Breast epithelium (tissue), 4 donors: ENCODE data around the gene HAPLN3. TPM values are rescaled to one million over a fixed set of nuclear protein-coding genes. Genes with fewer than 3 reads are reported as not detected.
"Not testable (repeated sequence)": the region's sequence is repeated elsewhere in the genome, so short reads cannot be mapped to it uniquely, and the experiment has no call there.

Experiments used
- DNase-seq, 2 donors: peaks; one replicate each; pipeline ENCODE4 v3.0.0-alpha.2; 2019; ENCODE audit warnings: low spot score in 2 of 2
- H3K27ac ChIP-seq, 2 donors: fragments of 200-600 bp; sonication (generic) in 1 of 2; one replicate each; pipeline ENCODE4 v1.5.1; 2016 to 2019; ENCODE audit warnings: mild to moderate bottlenecking in 1 of 2
- H3K27me3 ChIP-seq, 2 donors: fragments of 200-600 bp; sonication (generic) in 1 of 2; one replicate each; pipeline versions ENCODE4 v1.5.1 to v1.6.0; 2017 to 2019; ENCODE audit warnings: control low read depth in 1 of 2, mild to moderate bottlenecking in 1 of 2
- H3K36me3 ChIP-seq: fragments of 200-600 bp; one replicate; pipeline ENCODE4 v1.5.1; 2019
- H3K4me1 ChIP-seq, 2 donors: fragments of 200-600 bp; sonication (generic); one replicate each; pipeline ENCODE4 v1.5.1; 2016 to 2019; ENCODE audit warnings: control low read depth in 1 of 2
- H3K4me3 ChIP-seq, 3 donors: fragments of 200-600 bp; sonication (generic); 1 replicate in 2 of 3; 2 replicates in 1 of 3; pipeline ENCODE4 v1.5.1; 2016 to 2019; ENCODE audit warnings: mild to moderate bottlenecking in 3 of 3, moderate library complexity in 2 of 3
- H3K9me3 ChIP-seq, 2 donors: fragments of 200-600 bp; sonication (generic) in 1 of 2; one replicate each; pipeline ENCODE4 v1.5.1; 2016 to 2019; ENCODE audit warnings: control low read depth in 1 of 2
- POLR2A ChIP-seq: fragments of 450-650 bp; IDR thresholded peaks from one replicate; pipeline ENCODE4 v1.6.1; 2016; ENCODE audit warnings: antibody characterized with exemption, mild to moderate bottlenecking, moderate library complexity
- POLR2AphosphoS5 ChIP-seq, 3 donors: sonication (generic); formaldehyde crosslinking; IDR thresholded peaks; one replicate each; pipeline ENCODE4 v1.6.1; 2017; ENCODE audit warnings: antibody characterized with exemption in 3 of 3
- intact Hi-C: fragments of 100-400 bp; cut with DNase I; formaldehyde crosslinking; loops from one replicate; pipeline ENCODE4 v1.15.1; 2023; ENCODE audit warnings: low total_unique reads
- total RNA-seq, 3 donors: library from RNA; depleted of rRNA; stranded (reverse); fragments of >200 nt; gene quantifications; one replicate each; pipeline ENCODE4 v1.1.0, GENCODE V29; 2016
- TF ChIP-seq, protein P1 (sequence below), 3 donors: fragments of 450-650 bp; IDR thresholded peaks; one replicate each; pipeline ENCODE4 v1.5.1; 2016 to 2017; ENCODE audit warnings: antibody characterized with exemption in 3 of 3, mild to moderate bottlenecking in 3 of 3, moderate library complexity in 3 of 3

HAPLN3 gene
- total RNA-seq, 3 donors from 2014 or later: 3.4 to 24.6 (median 11.1) TPM

DNA sequence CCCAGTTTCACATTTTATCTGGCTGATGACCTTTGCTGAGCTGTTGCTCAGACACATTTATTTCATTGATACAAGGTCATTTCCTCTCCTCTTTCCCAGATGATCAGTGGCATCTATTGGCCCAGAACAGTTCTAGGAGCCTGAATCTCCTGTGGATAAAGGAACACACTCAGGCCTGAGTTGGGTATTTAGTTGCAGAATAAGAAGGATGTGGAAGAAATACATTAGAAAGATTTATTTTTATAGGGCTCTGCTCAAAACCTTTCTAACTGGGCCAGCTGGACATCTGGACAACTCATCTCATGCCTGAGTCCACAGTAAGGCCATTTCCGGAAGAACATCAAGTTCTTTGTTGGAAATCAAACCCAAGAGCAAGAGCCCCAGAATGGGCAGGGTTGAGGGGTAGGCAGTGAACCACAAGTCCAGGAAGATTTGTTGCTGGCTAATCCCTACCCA lies 37.6 kb upstream of the HAPLN3 start:
- Histone ChIP-seq H3K4me1 (no peaks in the 10 kb centered on the region), H3K4me3 (no peak overlapping the region), H3K36me3 (no peaks in the 10 kb centered on the region), H3K27ac (no peak overlapping the region), H3K9me3 (peaks cover 4 to 7% of the 10 kb centered on the region in 2 donors), H3K27me3 (no peaks in the 10 kb centered on the region)
- TF ChIP-seq POLR2AphosphoS5 (IDR thresholded peaks at IDR 0.05): no peak
- TF ChIP-seq POLR2A: no peak
- TF ChIP-seq, protein P1, sequence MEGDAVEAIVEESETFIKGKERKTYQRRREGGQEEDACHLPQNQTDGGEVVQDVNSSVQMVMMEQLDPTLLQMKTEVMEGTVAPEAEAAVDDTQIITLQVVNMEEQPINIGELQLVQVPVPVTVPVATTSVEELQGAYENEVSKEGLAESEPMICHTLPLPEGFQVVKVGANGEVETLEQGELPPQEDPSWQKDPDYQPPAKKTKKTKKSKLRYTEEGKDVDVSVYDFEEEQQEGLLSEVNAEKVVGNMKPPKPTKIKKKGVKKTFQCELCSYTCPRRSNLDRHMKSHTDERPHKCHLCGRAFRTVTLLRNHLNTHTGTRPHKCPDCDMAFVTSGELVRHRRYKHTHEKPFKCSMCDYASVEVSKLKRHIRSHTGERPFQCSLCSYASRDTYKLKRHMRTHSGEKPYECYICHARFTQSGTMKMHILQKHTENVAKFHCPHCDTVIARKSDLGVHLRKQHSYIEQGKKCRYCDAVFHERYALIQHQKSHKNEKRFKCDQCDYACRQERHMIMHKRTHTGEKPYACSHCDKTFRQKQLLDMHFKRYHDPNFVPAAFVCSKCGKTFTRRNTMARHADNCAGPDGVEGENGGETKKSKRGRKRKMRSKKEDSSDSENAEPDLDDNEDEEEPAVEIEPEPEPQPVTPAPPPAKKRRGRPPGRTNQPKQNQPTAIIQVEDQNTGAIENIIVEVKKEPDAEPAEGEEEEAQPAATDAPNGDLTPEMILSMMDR (IDR thresholded peaks at IDR 0.05): no peak
- no peak for DNase-seq
- intact Hi-C loops: no loop called here

DNA sequence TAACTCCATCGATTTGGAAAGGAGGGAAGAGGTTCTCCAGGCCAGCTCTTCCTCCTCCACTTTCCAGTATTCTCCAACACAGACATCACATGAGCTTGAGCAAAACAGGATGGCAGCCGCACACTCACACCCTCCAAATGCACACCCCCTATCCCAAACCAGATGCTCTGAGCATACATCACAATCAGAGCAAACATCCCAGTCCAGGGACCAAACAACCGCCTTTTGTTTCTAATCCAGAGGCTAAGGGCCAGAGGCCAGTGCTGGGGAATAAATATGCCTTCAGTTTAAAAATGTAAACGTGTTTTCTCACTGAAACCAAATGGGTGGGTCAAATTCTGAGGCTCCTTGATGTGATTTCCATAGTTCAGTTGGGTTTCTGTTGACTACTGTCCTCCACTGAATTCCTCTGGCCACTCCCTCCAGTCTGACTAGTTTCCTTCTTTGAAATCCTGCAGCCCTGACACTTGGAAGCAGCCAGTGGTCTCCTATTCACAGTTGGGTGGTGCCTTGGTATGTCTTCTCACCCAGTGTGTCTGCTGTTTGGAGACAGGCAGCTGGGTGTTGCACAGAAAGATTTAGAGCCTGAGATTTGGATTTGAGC lies 37.0 kb upstream of the HAPLN3 start:
- intact Hi-C loops: no loop called here
- peak overlapping the region in 1 of 2 donors; percentile 32 for H3K27ac ChIP-seq
- TF ChIP-seq, protein P1 (IDR thresholded peaks at IDR 0.05): no peak
- no peak for TF ChIP-seq POLR2A
- H3K27me3 ChIP-seq: no peaks in the 10 kb centered on the region
- peaks cover 4 to 10% of the 10 kb centered on the region in 2 donors for H3K9me3 ChIP-seq
- no peak for DNase-seq
- H3K4me1 ChIP-seq: no peaks in the 10 kb centered on the region
- no peaks in the 10 kb centered on the region for H3K36me3 ChIP-seq
- H3K4me3 ChIP-seq: no peak overlapping the region

- H3K4me1 ChIP-seq: no peaks in the 10 kb centered on the region
- H3K9me3 ChIP-seq: peaks cover 4 to 10% of the 10 kb centered on the region in 2 donors
- no peaks in the 10 kb centered on the region for H3K27me3 ChIP-seq
- no peak for DNase-seq
- intact Hi-C loops: no loop called here
- TF ChIP-seq POLR2A (no peak), POLR2AphosphoS5 (IDR thresholded peaks at IDR 0.05) (no peak)
- TF ChIP-seq, protein P1 (IDR thresholded peaks at IDR 0.05): no peak
- no peaks in the 10 kb centered on the region for H3K36me3 ChIP-seq
- no peak overlapping the region for H3K4me3 ChIP-seq
- H3K27ac ChIP-seq: no peak overlapping the region
Observed at GRCh38 chr15:88930579-88930978, 35.2 kb upstream of the HAPLN3 start.

DNA sequence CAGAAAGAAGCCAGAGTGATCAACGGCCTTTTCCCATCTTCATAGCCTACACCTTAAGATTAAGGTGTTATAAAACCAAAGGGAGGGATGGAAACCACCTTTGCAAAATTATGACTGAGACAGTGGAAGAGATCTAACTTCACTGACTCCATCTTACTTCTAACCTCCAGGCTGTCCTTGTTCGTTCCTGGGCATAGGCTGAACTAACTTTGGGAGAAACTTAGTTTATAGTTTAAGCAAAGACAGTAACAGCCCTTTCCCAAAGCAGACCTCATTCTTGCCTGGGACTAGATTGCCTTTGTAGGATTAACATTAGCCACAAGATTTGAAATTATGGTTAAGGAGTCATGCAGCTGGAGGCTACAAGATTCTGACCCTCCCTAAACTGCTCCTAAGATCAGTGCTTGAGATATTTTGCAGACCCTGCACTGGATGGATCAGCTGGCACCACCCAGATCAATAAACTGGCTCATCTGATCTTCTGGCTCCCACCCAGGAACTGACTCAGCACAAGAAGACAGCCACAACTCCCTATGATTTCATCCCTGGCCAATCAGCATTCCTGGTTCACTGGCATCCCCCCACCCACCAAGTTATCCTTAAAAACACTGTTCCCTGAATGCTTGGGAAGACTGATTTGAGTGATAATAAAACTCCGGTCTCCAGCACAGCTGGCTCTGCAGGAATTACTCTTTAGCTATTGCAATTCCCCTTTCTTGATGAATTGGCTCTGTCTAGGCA lies 34.2 kb upstream of the HAPLN3 start:
- H3K27ac ChIP-seq, H3K4me3 ChIP-seq, H3K27me3 ChIP-seq, H3K36me3 ChIP-seq, intact Hi-C loops, H3K9me3 ChIP-seq, H3K4me1 ChIP-seq, DNase-seq: not testable (repeated sequence)

GRCh38 chr15:88928192-88928591 lies 32.8 kb upstream of the HAPLN3 start:
- H3K27me3 ChIP-seq, intact Hi-C loops: not testable (repeated sequence)

DNA sequence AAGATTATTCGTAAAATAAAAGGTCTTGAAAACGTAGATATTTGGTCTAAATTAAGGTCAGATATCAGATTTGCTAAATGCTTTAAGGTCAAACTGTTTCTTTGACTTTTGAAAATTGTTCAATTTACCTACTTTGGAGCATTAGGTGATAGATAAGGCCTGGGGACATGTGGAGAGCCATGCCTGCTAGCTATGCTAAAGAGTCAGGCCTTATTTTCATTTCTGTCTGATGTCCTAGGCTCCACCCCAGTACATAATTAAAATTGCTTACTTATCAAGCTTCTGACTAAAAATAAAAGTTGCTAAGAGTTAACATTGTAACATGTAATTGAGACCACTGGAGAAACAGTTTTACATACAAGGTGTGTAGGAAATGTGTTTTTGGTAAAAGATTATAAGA lies 30.3 kb upstream of the HAPLN3 start:
- intact Hi-C loops, H3K4me3 ChIP-seq, H3K27me3 ChIP-seq, DNase-seq, H3K36me3 ChIP-seq, H3K4me1 ChIP-seq, H3K27ac ChIP-seq, H3K9me3 ChIP-seq: not testable (repeated sequence)

More at GRCh38 chr15:88928192-88928591, 32.8 kb upstream of the HAPLN3 start:
- H3K27ac ChIP-seq, H3K9me3 ChIP-seq, H3K4me1 ChIP-seq, DNase-seq, H3K36me3 ChIP-seq, H3K4me3 ChIP-seq: not testable (repeated sequence)

GRCh38 chr15:88920892-88921435 lies 25.6 kb upstream of the HAPLN3 start:
- H3K4me3 ChIP-seq, H3K27me3 ChIP-seq, H3K27ac ChIP-seq, intact Hi-C loops, H3K4me1 ChIP-seq, DNase-seq, H3K36me3 ChIP-seq, H3K9me3 ChIP-seq: not testable (repeated sequence)
